K562 (cell line): Measurements from ENCODE around the gene CCNDBP1. TPM values are rescaled to one million over a fixed set of nuclear protein-coding genes. Genes with fewer than 3 reads are reported as not detected.

Experiments
- C11orf30 ChIP-seq: fragments of 450-650 bp; IDR thresholded peaks from 2 replicates; pipeline ENCODE4 v1.6.1; 2016; ENCODE audit warnings: low read depth, mild to moderate bottlenecking
- FOXK1 ChIP-seq: sonication (generic); formaldehyde crosslinking; IDR thresholded peaks from 2 replicates; pipeline ENCODE4 v1.8.0; 2022; ENCODE audit warnings: missing genetic modification reagents, mild to moderate bottlenecking, borderline replicate concordance
- GATAD2A ChIP-seq: fragments of 450-650 bp; IDR thresholded peaks from 2 replicates; pipeline ENCODE4 v1.6.1; 2017
- GTF2E2 ChIP-seq: fragments of 200-800 bp; sonication (Bioruptor generic); IDR thresholded peaks from 2 replicates; pipeline ENCODE4 v1.6.1; 2016; ENCODE audit warnings: missing genetic modification characterization, missing compliant biosample characterization
- KLF6 ChIP-seq: fragments of 250-450 bp; sonication (Bioruptor Pico); IDR thresholded peaks from 2 replicates; pipeline ENCODE4 v1.4.0; 2020; ENCODE audit warnings: mild to moderate bottlenecking, moderate library complexity, borderline replicate concordance
- MAFF ChIP-seq: IDR thresholded peaks from 2 replicates; pipeline ENCODE4 v1.6.1; 2012; ENCODE audit warnings: low read length, improper control_type of control experiment
- PRPF4 ChIP-seq: fragments of 200-400 bp; formaldehyde crosslinking; IDR thresholded peaks from one replicate; pipeline ENCODE4 v1.6.1; 2017; ENCODE audit warnings: low read length, low read depth, mild to moderate bottlenecking; ENCODE audit not compliant: insufficient read depth, poor library complexity, severe bottlenecking
- PTTG1 ChIP-seq: fragments of 450-650 bp; IDR thresholded peaks from 2 replicates; pipeline ENCODE4 v1.6.1; 2016; ENCODE audit warnings: low read depth, mild to moderate bottlenecking, missing genetic modification characterization, missing compliant biosample characterization
- SUPT5H ChIP-seq: fragments of 450-650 bp; IDR thresholded peaks from 2 replicates; pipeline ENCODE4 v1.6.1; 2016
- ZFP36 ChIP-seq: fragments of 150-350 bp; IDR thresholded peaks from 2 replicates; pipeline ENCODE4 v1.6.1; 2018; ENCODE audit warnings: low read length, low read depth; ENCODE audit not compliant: partially characterized antibody
- ZNF124 ChIP-seq: sonication (generic); formaldehyde crosslinking; IDR thresholded peaks from 2 replicates; pipeline ENCODE4 v1.8.1; 2022; ENCODE audit warnings: missing genetic modification reagents
- ZNF318 ChIP-seq, 2 experiments: fragments of 450-650 bp; IDR thresholded peaks; 2 replicates each; pipeline ENCODE4 v1.6.1; 2016; ENCODE audit warnings: mild to moderate bottlenecking in 2 of 2, borderline replicate concordance in 1 of 2, low read depth in 1 of 2, moderate library complexity in 1 of 2
- ZNF561 ChIP-seq: fragments of 450-650 bp; formaldehyde crosslinking; conservative IDR thresholded peaks from 2 replicates; pipeline ENCODE4 v1.4.0; 2020; ENCODE audit warnings: mild to moderate bottlenecking, moderate library complexity
- ZNF695 ChIP-seq: fragments of 450-650 bp; formaldehyde crosslinking; IDR thresholded peaks from 2 replicates; pipeline ENCODE4 v1.4.0; 2020; ENCODE audit warnings: mild to moderate bottlenecking, moderate library complexity
- polyA plus RNA-seq, 8 experiments: library from polyadenylated mRNA; depleted of rRNA in 4 of 8; stranded (reverse) in 5 of 8; unstranded in 3 of 8; fragments of >200 nt; fragmentation: Nextera tagmentation in 2 of 8; fragmentation: Illumina TruSeq in 1 of 8; extraction: Ambion mirVana in 2 of 8; extraction: Trizol in 1 of 8; gene quantifications; 2 replicates each; pipeline versions ENCODE4 v1.2.1 to v1.2.3, GENCODE V29; 2011 to 2014; ENCODE audit warnings: inconsistent platforms in 1 of 8, missing spikeins in 1 of 8
- total RNA-seq, 7 experiments: library from RNA; depleted of rRNA in 6 of 7; stranded (reverse); fragments of >200 nt in 6 of 7; fragmentation: Illumina TruSeq in 2 of 7; extraction: Trizol in 2 of 7; gene quantifications; 2 replicates each; pipeline versions ENCODE4 v1.2.1 to v1.2.3, GENCODE V29; 2011 to 2021; ENCODE audit warnings: low replicate concordance in 1 of 7
- TF ChIP-seq, protein P1 (sequence below): fragments of 450-650 bp; formaldehyde crosslinking; IDR thresholded peaks from 2 replicates; pipeline ENCODE4 v1.4.0; 2020; ENCODE audit warnings: mild to moderate bottlenecking, moderate library complexity
- TF ChIP-seq, protein P2 (sequence below): sonication (generic); formaldehyde crosslinking; IDR thresholded peaks from 2 replicates; pipeline ENCODE4 v1.8.0; 2022; ENCODE audit warnings: mild to moderate bottlenecking, missing genetic modification reagents
- TF ChIP-seq, protein P3 (sequence below), 3 experiments: IDR thresholded peaks in 2 of 3; conservative IDR thresholded peaks in 1 of 3; 2 replicates each; pipeline ENCODE4 v1.5.1; 2011 to 2012; ENCODE audit warnings: low read length in 3 of 3, mild to moderate bottlenecking in 3 of 3, control low read depth in 2 of 3, improper control_type of control experiment in 1 of 3, inconsistent platforms in 1 of 3, low read depth in 1 of 3, mixed read lengths in 1 of 3, moderate library complexity in 1 of 3; ENCODE audit not compliant: insufficient read depth in 2 of 3

Gene CCNDBP1
- total and polyA plus RNA-seq, 9 of the 15 experiments (the other 6 are each of a cell fraction or from before 2014, with no cell fraction given) = 37.0 to 111 (median 55.5) TPM

DNA sequence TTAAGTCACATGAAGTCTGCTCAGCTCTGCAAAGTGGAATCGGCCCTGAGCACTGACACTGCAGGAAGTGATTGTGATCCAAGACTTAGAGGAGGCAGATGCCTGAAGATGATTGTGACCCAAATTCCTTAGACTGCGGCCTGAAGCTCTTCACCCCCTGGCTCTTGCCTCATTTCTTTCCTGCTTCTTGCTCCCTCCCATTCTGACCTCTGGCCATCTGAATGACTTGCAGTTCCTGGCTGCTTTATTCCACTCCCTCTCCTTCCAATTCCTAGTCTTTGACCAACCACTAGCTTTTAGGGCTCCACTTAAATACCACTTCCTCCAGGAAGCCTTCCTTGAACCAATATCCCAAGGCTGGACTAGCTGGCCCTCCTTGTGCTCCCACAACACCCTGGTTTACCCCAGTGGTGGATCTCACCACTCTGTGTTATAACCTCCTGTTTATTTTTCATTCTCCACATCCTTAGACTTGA lies 45.5 kb downstream of the CCNDBP1 start (continued):
- no peak for TF ChIP-seq KLF6
- TF ChIP-seq, protein P1, sequence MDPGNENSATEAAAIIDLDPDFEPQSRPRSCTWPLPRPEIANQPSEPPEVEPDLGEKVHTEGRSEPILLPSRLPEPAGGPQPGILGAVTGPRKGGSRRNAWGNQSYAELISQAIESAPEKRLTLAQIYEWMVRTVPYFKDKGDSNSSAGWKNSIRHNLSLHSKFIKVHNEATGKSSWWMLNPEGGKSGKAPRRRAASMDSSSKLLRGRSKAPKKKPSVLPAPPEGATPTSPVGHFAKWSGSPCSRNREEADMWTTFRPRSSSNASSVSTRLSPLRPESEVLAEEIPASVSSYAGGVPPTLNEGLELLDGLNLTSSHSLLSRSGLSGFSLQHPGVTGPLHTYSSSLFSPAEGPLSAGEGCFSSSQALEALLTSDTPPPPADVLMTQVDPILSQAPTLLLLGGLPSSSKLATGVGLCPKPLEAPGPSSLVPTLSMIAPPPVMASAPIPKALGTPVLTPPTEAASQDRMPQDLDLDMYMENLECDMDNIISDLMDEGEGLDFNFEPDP (CRISPR knock-in tag) = no peak
- TF ChIP-seq ZNF561 (CRISPR knock-in tag) = no peak
- no peak for TF ChIP-seq PTTG1 (tag)
- TF ChIP-seq FOXK1 = no peak
- TF ChIP-seq C11orf30 = peak; percentile 97
- peak; percentile 72; the same call in 1 of the 2 replicates for TF ChIP-seq MAFF
- no peak for TF ChIP-seq ZNF124 (CRISPR knock-in tag)
- TF ChIP-seq GTF2E2 (tag) = no peak
- TF ChIP-seq ZFP36 = peak; percentile 99
- TF ChIP-seq GATAD2A = no peak; the same call in 1 of the 2 replicates
- TF ChIP-seq, protein P2, sequence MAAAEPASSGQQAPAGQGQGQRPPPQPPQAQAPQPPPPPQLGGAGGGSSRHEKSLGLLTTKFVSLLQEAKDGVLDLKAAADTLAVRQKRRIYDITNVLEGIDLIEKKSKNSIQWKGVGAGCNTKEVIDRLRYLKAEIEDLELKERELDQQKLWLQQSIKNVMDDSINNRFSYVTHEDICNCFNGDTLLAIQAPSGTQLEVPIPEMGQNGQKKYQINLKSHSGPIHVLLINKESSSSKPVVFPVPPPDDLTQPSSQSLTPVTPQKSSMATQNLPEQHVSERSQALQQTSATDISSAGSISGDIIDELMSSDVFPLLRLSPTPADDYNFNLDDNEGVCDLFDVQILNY (CRISPR knock-in tag) = no peak
- TF ChIP-seq ZNF318 (IDR thresholded peaks at IDR 0.05; ENCODE audit: borderline replicate concordance in 1 of 2, low read depth in 1 of 2) = no peak
- no peak for TF ChIP-seq SUPT5H
- TF ChIP-seq, protein P3, sequence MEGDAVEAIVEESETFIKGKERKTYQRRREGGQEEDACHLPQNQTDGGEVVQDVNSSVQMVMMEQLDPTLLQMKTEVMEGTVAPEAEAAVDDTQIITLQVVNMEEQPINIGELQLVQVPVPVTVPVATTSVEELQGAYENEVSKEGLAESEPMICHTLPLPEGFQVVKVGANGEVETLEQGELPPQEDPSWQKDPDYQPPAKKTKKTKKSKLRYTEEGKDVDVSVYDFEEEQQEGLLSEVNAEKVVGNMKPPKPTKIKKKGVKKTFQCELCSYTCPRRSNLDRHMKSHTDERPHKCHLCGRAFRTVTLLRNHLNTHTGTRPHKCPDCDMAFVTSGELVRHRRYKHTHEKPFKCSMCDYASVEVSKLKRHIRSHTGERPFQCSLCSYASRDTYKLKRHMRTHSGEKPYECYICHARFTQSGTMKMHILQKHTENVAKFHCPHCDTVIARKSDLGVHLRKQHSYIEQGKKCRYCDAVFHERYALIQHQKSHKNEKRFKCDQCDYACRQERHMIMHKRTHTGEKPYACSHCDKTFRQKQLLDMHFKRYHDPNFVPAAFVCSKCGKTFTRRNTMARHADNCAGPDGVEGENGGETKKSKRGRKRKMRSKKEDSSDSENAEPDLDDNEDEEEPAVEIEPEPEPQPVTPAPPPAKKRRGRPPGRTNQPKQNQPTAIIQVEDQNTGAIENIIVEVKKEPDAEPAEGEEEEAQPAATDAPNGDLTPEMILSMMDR (IDR thresholded peaks at IDR 0.05 in 2 of 3, conservative IDR thresholded peaks at IDR 0.05 in 1 of 3; ENCODE audit: insufficient read depth in 2 of 3, low read depth in 1 of 3, low read length in 3 of 3) = no peak
- TF ChIP-seq ZNF695 (CRISPR knock-in tag) = no peak
- TF ChIP-seq PRPF4 = no peak
